ENCODE results near the gene PLEKHM2.

PLEKHM2 gene

DNA sequence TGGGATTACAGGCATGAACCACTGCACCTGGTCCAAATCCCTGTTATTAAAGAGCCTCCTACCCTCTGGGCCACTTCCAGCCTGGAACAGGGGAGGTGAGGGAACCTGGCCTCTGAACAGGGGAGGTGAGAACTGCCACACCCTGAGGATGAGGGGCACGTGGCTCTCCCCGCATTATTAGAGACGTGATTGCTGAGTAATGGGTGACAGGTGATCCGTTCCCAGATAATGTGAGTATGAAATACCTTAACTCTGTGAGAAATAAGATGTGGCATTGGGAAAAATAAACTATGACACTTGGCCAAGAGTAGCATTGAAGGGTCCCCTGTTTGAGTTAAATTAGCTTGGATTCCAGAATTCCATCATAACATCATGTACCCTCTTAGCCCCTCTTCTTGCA is 38.3 kb downstream of the PLEKHM2 start:
- Histone ChIP-seq H2AFZ (ENCODE audit: low read length) (no peak overlapping the region), H3K4me2 (ENCODE audit: low read depth, low read length) (no peak overlapping the region), H3K4me3 (ENCODE audit: low read length) (no peak overlapping the region), H3K27me3 (replicated peaks; ENCODE audit: insufficient read depth, low read length) (no peaks in the 10 kb centered on the region), H3K9me2 (replicated peaks; ENCODE audit: insufficient read depth, low read length) (no peaks in the 10 kb centered on the region), H3K9ac (ENCODE audit: low read length) (no peak overlapping the region), H3K36me3 (replicated peaks; ENCODE audit: insufficient read depth, low read length) (no peaks in the 10 kb centered on the region; the same call in 1 of the 2 replicates), H3K9me3 (replicated peaks; ENCODE audit: insufficient read depth, low read length) (no peaks in the 10 kb centered on the region), H3K4me1 (ENCODE audit: low read length) (no peaks in the 10 kb centered on the region), H3K79me2 (ENCODE audit: low read length) (no peaks in the 10 kb centered on the region), H3F3A (ENCODE audit: insufficient read depth, low read length) (no peaks in the 10 kb centered on the region), H3K27ac (ENCODE audit: low read length) (no peak overlapping the region), H4K20me1 (ENCODE audit: insufficient read depth, low read length) (no peaks in the 10 kb centered on the region)
- no peak for TF ChIP-seq EZH2phosphoT487 (IDR thresholded peaks at IDR 0.05; ENCODE audit: low read length)
- TF ChIP-seq, protein P1, sequence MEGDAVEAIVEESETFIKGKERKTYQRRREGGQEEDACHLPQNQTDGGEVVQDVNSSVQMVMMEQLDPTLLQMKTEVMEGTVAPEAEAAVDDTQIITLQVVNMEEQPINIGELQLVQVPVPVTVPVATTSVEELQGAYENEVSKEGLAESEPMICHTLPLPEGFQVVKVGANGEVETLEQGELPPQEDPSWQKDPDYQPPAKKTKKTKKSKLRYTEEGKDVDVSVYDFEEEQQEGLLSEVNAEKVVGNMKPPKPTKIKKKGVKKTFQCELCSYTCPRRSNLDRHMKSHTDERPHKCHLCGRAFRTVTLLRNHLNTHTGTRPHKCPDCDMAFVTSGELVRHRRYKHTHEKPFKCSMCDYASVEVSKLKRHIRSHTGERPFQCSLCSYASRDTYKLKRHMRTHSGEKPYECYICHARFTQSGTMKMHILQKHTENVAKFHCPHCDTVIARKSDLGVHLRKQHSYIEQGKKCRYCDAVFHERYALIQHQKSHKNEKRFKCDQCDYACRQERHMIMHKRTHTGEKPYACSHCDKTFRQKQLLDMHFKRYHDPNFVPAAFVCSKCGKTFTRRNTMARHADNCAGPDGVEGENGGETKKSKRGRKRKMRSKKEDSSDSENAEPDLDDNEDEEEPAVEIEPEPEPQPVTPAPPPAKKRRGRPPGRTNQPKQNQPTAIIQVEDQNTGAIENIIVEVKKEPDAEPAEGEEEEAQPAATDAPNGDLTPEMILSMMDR (IDR thresholded peaks at IDR 0.05; ENCODE audit: low read length), result no peak
- no peak for TF ChIP-seq EZH2 (optimal IDR thresholded peaks at IDR 0.05; ENCODE audit: low read depth, low read length)
- no peak for DNase-seq

DNA sequence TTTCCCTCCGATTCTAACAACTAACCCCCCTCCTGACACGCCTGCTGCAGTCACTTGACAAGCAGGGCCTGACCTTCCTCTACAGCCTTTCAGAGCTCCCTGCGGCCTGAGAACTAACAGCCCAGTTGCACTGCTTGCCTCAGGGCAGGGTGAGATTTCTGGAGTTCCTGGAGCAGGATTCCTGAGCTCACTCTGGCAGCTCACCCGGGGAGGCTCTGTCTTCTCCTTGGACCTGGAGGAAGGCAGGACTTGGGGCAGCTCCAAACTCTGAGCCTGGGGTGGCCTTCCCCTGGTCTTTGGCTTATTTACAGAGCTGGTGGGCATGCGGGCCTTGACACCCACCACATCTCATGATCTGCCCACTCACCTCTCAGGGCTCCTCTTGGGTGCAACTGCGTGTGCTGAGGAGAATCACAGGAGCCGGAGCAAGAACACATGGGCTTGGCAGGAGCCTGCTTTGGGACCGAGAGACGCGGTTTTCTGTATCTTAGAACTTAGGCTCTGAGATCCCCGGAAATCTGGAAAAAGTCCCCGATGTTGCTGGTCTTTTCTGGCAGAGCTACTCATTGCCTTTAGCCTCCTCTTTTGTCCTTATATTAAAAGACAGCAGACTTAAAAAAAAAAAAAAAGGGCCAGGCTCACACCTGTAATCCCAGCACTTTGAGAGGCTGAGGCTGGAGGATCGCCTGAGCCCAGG is 38.9 kb downstream of the PLEKHM2 start:
- no peak overlapping the region for H2AFZ ChIP-seq (ENCODE audit: low read length)
- no peaks in the 10 kb centered on the region for H3K9me2 ChIP-seq (replicated peaks; ENCODE audit: insufficient read depth, low read length)
- no peaks in the 10 kb centered on the region; the same call in 1 of the 2 replicates for H3K36me3 ChIP-seq (replicated peaks; ENCODE audit: insufficient read depth, low read length)
- H3K4me2 ChIP-seq (ENCODE audit: low read depth, low read length), result no peak overlapping the region
- H3K27me3 ChIP-seq (replicated peaks; ENCODE audit: insufficient read depth, low read length), result no peaks in the 10 kb centered on the region
- H3K4me3 ChIP-seq (ENCODE audit: low read length), result no peak overlapping the region
- no peak overlapping the region for H3K27ac ChIP-seq (ENCODE audit: low read length)
- TF ChIP-seq EZH2 (optimal IDR thresholded peaks at IDR 0.05; ENCODE audit: low read depth, low read length) (no peak), EZH2phosphoT487 (IDR thresholded peaks at IDR 0.05; ENCODE audit: low read length) (no peak)
- TF ChIP-seq, protein P1 (IDR thresholded peaks at IDR 0.05; ENCODE audit: low read length), result no peak
- no peaks in the 10 kb centered on the region for H3K79me2 ChIP-seq (ENCODE audit: low read length)
- no peaks in the 10 kb centered on the region for H4K20me1 ChIP-seq (ENCODE audit: insufficient read depth, low read length)
- H3K9me3 ChIP-seq (replicated peaks; ENCODE audit: insufficient read depth, low read length), result no peaks in the 10 kb centered on the region
- H3K4me1 ChIP-seq (ENCODE audit: low read length), result no peaks in the 10 kb centered on the region
- no peak overlapping the region for H3K9ac ChIP-seq (ENCODE audit: low read length)
- no peaks in the 10 kb centered on the region for H3F3A ChIP-seq (ENCODE audit: insufficient read depth, low read length)
- DNase-seq, result no peak

DNA sequence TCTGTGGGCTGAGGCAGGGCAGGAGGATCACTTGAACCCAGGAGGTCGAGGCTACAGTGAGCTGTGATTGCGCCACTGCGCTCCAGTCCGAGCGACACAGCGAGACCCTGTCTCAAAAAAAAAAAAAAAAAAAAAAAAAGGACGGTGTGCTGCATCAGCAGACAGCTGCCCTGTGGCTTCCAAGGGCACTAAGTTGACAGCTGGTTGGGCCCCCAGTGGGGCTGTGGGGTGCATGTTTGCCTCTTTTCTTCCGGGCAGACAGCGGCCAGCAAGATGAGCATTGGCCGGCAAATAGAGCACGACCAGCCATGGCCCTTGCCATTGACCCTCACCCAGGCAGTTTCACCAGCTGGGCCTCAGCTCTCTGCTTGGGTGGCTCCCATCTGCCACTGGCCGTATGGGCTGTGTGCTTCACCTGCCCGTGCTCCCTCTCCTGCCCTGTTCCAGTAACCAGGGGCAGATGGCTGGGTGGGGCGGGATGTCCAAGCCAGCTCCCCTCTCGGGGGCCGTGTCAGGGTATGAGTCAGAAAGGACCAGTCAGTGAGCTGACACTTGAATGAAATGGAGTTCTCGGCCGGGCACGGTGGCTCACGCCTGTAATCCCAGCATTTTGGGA is 39.6 kb downstream of the PLEKHM2 start:
- Histone ChIP-seq H3F3A (ENCODE audit: insufficient read depth, low read length) (no peaks in the 10 kb centered on the region), H3K4me2 (ENCODE audit: low read depth, low read length) (no peak overlapping the region), H4K20me1 (ENCODE audit: insufficient read depth, low read length) (no peaks in the 10 kb centered on the region), H3K9ac (ENCODE audit: low read length) (no peak overlapping the region), H3K4me3 (ENCODE audit: low read length) (no peak overlapping the region), H3K9me3 (replicated peaks; ENCODE audit: insufficient read depth, low read length) (no peaks in the 10 kb centered on the region), H2AFZ (ENCODE audit: low read length) (no peak overlapping the region), H3K9me2 (replicated peaks; ENCODE audit: insufficient read depth, low read length) (no peaks in the 10 kb centered on the region), H3K27me3 (replicated peaks; ENCODE audit: insufficient read depth, low read length) (no peaks in the 10 kb centered on the region), H3K27ac (ENCODE audit: low read length) (no peak overlapping the region), H3K4me1 (ENCODE audit: low read length) (no peaks in the 10 kb centered on the region), H3K79me2 (ENCODE audit: low read length) (no peaks in the 10 kb centered on the region), H3K36me3 (replicated peaks; ENCODE audit: insufficient read depth, low read length) (no peaks in the 10 kb centered on the region; the same call in 1 of the 2 replicates)
- no peak for DNase-seq
- no peak for TF ChIP-seq EZH2phosphoT487 (IDR thresholded peaks at IDR 0.05; ENCODE audit: low read length)
- no peak for TF ChIP-seq EZH2 (optimal IDR thresholded peaks at IDR 0.05; ENCODE audit: low read depth, low read length)
- TF ChIP-seq, protein P1 (IDR thresholded peaks at IDR 0.05; ENCODE audit: low read length), result no peak

All from MM.1S (cell line).